Measurements from ENCODE around the gene PDE7B.

GRCh38 chr6:135853227-135853626, 1.7 kb downstream of the PDE7B start:
- TF ChIP-seq EZH2 (IDR thresholded peaks at IDR 0.05; ENCODE audit: insufficient read depth, poor library complexity, severe bottlenecking) (no peak), EZH2phosphoT487 (IDR thresholded peaks at IDR 0.05; ENCODE audit: insufficient read depth, low read depth) (no peak)
